Astrocyte (in vitro differentiated cells and primary cell): ENCODE results near the gene MOCS2.

Experiments
- CTCF ChIP-seq: IDR thresholded peaks from 2 replicates; pipeline ENCODE4 v1.5.1; 2011; ENCODE audit warnings: low read depth, mild to moderate bottlenecking, inconsistent platforms, low read length, moderate library complexity; ENCODE audit not compliant: insufficient read depth
- EZH2 ChIP-seq: IDR thresholded peaks from 2 replicates; pipeline ENCODE4 v1.6.1; 2012; ENCODE audit warnings: mild to moderate bottlenecking, low read length, inconsistent platforms; ENCODE audit not compliant: insufficient read depth

GRCh38 chr5:53073348-53073747 lies 36.2 kb downstream of the MOCS2 start:
- TF ChIP-seq CTCF (no peak), EZH2 (no peak)
